B cell (primary cell): ENCODE data around the gene RNF34. TPM values are rescaled to one million over a fixed set of nuclear protein-coding genes. Genes with fewer than 3 reads are reported as not detected.
A peak's percentile ranks its signal among the peaks of the same experiment; 100 is the strongest.

Source experiments
- ATAC-seq: fragments of 200-7000 bp; cut with Tn5 transposase; one replicate; pipeline ENCODE4 v1.10.0; 2021; ENCODE audit warnings: low read depth, mild to moderate bottlenecking, moderate number of reproducible peaks, moderate library complexity
- CTCF ChIA-PET: fragments of 350-600 bp; sonication (Branson Sonifier 250); formaldehyde crosslinking; loops from one replicate; lab custom pipeline; 2021; ENCODE audit warnings: antibody characterized with exemption, inconsistent platforms; lab: Charles Lee
- POLR2A ChIA-PET: fragments of 350-600 bp; sonication (Branson Sonifier 250); formaldehyde crosslinking; loops from one replicate; lab custom pipeline; 2021; ENCODE audit warnings: antibody characterized with exemption; lab: Charles Lee
- DNase-seq: peaks from one replicate; pipeline ENCODE4 v3.0.0; 2013
- H2AFZ ChIP-seq: 2 replicates; pipeline ENCODE4 v1.6.1; 2012; ENCODE audit warnings: mild to moderate bottlenecking, low read depth, low read length; ENCODE audit not compliant: insufficient read depth, poor library complexity, severe bottlenecking
- H3K27ac ChIP-seq, 2 donors: 1 replicate in 1 of 2; 2 replicates in 1 of 2; pipeline ENCODE4 v1.5.1; 2012 to 2013; ENCODE audit warnings: low read length in 2 of 2, mild to moderate bottlenecking in 2 of 2, moderate library complexity in 1 of 2
- H3K27me3 ChIP-seq, 4 experiments: fragments of 200-600 bp in 1 of 4; sonication (generic) in 1 of 4; replicated peaks in 1 of 4; 1 replicate in 2 of 4; 2 replicates in 2 of 4; pipeline versions ENCODE4 v1.6.1 to v1.7.0; 2013 to 2016; ENCODE audit warnings: low read length in 3 of 4, mild to moderate bottlenecking in 2 of 4, mixed read lengths in 1 of 4, moderate library complexity in 1 of 4; ENCODE audit not compliant: insufficient read depth in 4 of 4, control insufficient read depth in 3 of 4; ENCODE audit errors: control extremely low read depth in 1 of 4
- H3K36me3 ChIP-seq, 2 experiments: replicated peaks in 1 of 2; 1 replicate in 1 of 2; 2 replicates in 1 of 2; pipeline versions ENCODE4 v1.6.1 to v1.7.1; 2013; ENCODE audit warnings: low read length in 1 of 2; ENCODE audit not compliant: insufficient read depth in 2 of 2, control insufficient read depth in 1 of 2; ENCODE audit errors: control extremely low read depth in 1 of 2, extremely low read depth in 1 of 2
- H3K4me1 ChIP-seq, 2 donors: fragments of 200-600 bp in 1 of 2; sonication (generic) in 1 of 2; 1 replicate in 1 of 2; 2 replicates in 1 of 2; pipeline versions ENCODE4 v1.5.1 to v1.6.1; 2013 to 2017; ENCODE audit warnings: low read length in 2 of 2; ENCODE audit not compliant: control insufficient read depth in 2 of 2, insufficient read depth in 2 of 2
- H3K4me2 ChIP-seq: replicated peaks from 2 replicates; pipeline ENCODE3; 2012; ENCODE audit warnings: mild to moderate bottlenecking, low read depth, low read length; ENCODE audit not compliant: poor library complexity, severe bottlenecking
- H3K4me3 ChIP-seq, 5 experiments: fragments of 200-600 bp in 1 of 5; sonication (generic) in 1 of 5; 1 replicate in 3 of 5; 2 replicates in 2 of 5; pipeline versions ENCODE4 v1.5.1 to v1.7.0; 2011 to 2016; ENCODE audit warnings: low read length in 4 of 5, mild to moderate bottlenecking in 4 of 5, low read depth in 2 of 5, control low read depth in 1 of 5, moderate library complexity in 1 of 5; ENCODE audit not compliant: insufficient read depth in 1 of 5; ENCODE audit errors: control extremely low read depth in 1 of 5, extremely low read depth in 1 of 5
- H3K79me2 ChIP-seq: fragments of 200-600 bp; sonication (generic); one replicate; pipeline ENCODE4 v1.6.0; 2016; ENCODE audit warnings: low read length; ENCODE audit not compliant: control insufficient read depth, insufficient read depth
- H3K9ac ChIP-seq: fragments of 200-600 bp; sonication (generic); 2 replicates; pipeline ENCODE4 v1.6.1; 2017; ENCODE audit warnings: mild to moderate bottlenecking, low read length, moderate library complexity
- H3K9me3 ChIP-seq, 3 donors: one replicate each; pipeline versions ENCODE4 v1.6.1 to v1.7.1; 2013; ENCODE audit warnings: low read length in 2 of 3; ENCODE audit not compliant: control insufficient read depth in 2 of 3, insufficient read depth in 1 of 3; ENCODE audit errors: control extremely low read depth in 1 of 3
- H4K20me1 ChIP-seq: 2 replicates; pipeline ENCODE4 v1.6.0; 2012; ENCODE audit warnings: mild to moderate bottlenecking, low read length; ENCODE audit not compliant: insufficient read depth, control insufficient read depth, poor library complexity, severe bottlenecking
- H3K27ac Mint-ChIP-seq: one replicate; pipeline ENCODE4 v1.8.0; 2021; ENCODE audit warnings: mixed read lengths
- H3K27me3 Mint-ChIP-seq: one replicate; pipeline ENCODE4 v1.8.0; 2021; ENCODE audit warnings: mixed read lengths
- H3K4me1 Mint-ChIP-seq: one replicate; pipeline ENCODE4 v1.8.0; 2021; ENCODE audit warnings: mixed read lengths
- H3K4me3 Mint-ChIP-seq: one replicate; pipeline ENCODE4 v1.8.0; 2021; ENCODE audit warnings: mixed read lengths
- H3K9me3 Mint-ChIP-seq: one replicate; pipeline ENCODE4 v1.8.0; 2022; ENCODE audit warnings: mixed read lengths; ENCODE audit not compliant: insufficient read depth
- EZH2 ChIP-seq: IDR thresholded peaks from 2 replicates; pipeline ENCODE4 v1.6.1; 2012; ENCODE audit warnings: borderline replicate concordance, low read depth, mild to moderate bottlenecking, moderate library complexity, low read length; ENCODE audit not compliant: insufficient read depth, poor library complexity, severe bottlenecking
- WGBS: methylation state at CpG from one replicate; pipeline ENCODE4 v1.1.5; 2013; ENCODE audit warnings: missing lambda C conversion rate; ENCODE audit not compliant: insufficient coverage; 5-methylcytosine and 5-hydroxymethylcytosine counted together
- intact Hi-C: fragments of 100-400 bp; cut with micrococcal nuclease; formaldehyde crosslinking; loops from one replicate; pipeline ENCODE4 v1.10.0; 2022
- polyA plus RNA-seq: library from polyadenylated mRNA; depleted of rRNA; stranded (reverse); fragments of >200 nt; gene quantifications from 2 replicates; pipeline ENCODE4 v1.2.3, GENCODE V29; 2012
- total RNA-seq, 2 donors: library from RNA; stranded (reverse); fragments of 120-200 nt in 1 of 2; gene quantifications; 1 replicate in 1 of 2; 2 replicates in 1 of 2; pipeline versions ENCODE4 v1.2.3 to v1.2.4, GENCODE V29; 2013 to 2022
- TF ChIP-seq, protein P1 (sequence below): fragments of 200-600 bp; IDR thresholded peaks from one replicate; pipeline ENCODE4 v1.8.0; 2022; ENCODE audit warnings: antibody characterized with exemption, mild to moderate bottlenecking

Gene RNF34
- total and polyA plus RNA-seq, 2 donors (not counting 1 experiment from before 2014, with no cell fraction given): 24.9 to 86.7 TPM

GRCh38 chr12:121423682-121424623, 24.0 kb downstream of the RNF34 start:
- ATAC-seq: no peak
- H3K4me1 ChIP-seq: peaks cover 12 to 25% of the 10 kb centered on the region in 2 donors
- peaks cover 19% of the 10 kb centered on the region for H4K20me1 ChIP-seq
- H2AFZ ChIP-seq: no peak overlapping the region
- Mint-ChIP-seq H3K4me3 (no peak overlapping the region), H3K27ac (peak overlapping the region; percentile 59), H3K4me1 (peaks cover 20% of the 10 kb centered on the region), H3K27me3 (no peaks in the 10 kb centered on the region), H3K9me3 (no peaks in the 10 kb centered on the region)
- 95% methylated on average over 11 of the region's 13 CpGs for WGBS
- ChIA-PET CTCF (interaction anchor here (1.3 to 6.0 kb wide), 2 partner anchors 20 to 24 kb away, joined by 4 to 48 read pairs; no protein-coding TSS in a partner anchor), POLR2A (interaction anchor here (1.3 kb wide), 1 partner anchor 23 kb away, joined by 4 read pairs; no protein-coding TSS in a partner anchor)
- H3K79me2 ChIP-seq: peaks cover 12% of the 10 kb centered on the region
- DNase-seq: no peak
- no peak overlapping the region for H3K4me2 ChIP-seq
- no peak overlapping the region for H3K4me3 ChIP-seq
- H3K9me3 ChIP-seq: peaks cover 0 to 18% (median 9%) of the 10 kb centered on the region in 3 donors
- H3K9ac ChIP-seq: no peak overlapping the region
- TF ChIP-seq, protein P1, sequence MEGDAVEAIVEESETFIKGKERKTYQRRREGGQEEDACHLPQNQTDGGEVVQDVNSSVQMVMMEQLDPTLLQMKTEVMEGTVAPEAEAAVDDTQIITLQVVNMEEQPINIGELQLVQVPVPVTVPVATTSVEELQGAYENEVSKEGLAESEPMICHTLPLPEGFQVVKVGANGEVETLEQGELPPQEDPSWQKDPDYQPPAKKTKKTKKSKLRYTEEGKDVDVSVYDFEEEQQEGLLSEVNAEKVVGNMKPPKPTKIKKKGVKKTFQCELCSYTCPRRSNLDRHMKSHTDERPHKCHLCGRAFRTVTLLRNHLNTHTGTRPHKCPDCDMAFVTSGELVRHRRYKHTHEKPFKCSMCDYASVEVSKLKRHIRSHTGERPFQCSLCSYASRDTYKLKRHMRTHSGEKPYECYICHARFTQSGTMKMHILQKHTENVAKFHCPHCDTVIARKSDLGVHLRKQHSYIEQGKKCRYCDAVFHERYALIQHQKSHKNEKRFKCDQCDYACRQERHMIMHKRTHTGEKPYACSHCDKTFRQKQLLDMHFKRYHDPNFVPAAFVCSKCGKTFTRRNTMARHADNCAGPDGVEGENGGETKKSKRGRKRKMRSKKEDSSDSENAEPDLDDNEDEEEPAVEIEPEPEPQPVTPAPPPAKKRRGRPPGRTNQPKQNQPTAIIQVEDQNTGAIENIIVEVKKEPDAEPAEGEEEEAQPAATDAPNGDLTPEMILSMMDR: no peak
- TF ChIP-seq EZH2: no peak
- peaks cover 0 to 82% of the 10 kb centered on the region in 2 experiments for H3K36me3 ChIP-seq
- no peak overlapping the region for H3K27ac ChIP-seq
- intact Hi-C loops: loop anchor here (2.0 kb wide), 3 partner anchors 23 to 71 kb away; partner anchors contain the start of genes ANAPC5 and RNF34
- H3K27me3 ChIP-seq: no peaks in the 10 kb centered on the region
